ENCODE measurements around the gene CACNA1I. TPM values are rescaled to one million over a fixed set of nuclear protein-coding genes. Genes with fewer than 3 reads are reported as not detected.

Gene CACNA1I
- total and polyA plus RNA-seq, 2 of the 8 experiments (the other 6 are each of a cell fraction or from before 2014, with no cell fraction given), result 0.77 to 1.2 TPM

GRCh38 chr22:39622881-39623367 lies 52.4 kb downstream of the CACNA1I start (continued):
- TF ChIP-seq E2F6 (IDR thresholded peaks at IDR 0.05) (no peak), POU5F1 (IDR thresholded peaks at IDR 0.05; ENCODE audit: low read depth, low read length) (no peak)
